Fibroblast of skin of abdomen (primary cell): Measurements from ENCODE around the gene TSPAN18. TPM values are rescaled to one million over a fixed set of nuclear protein-coding genes. Genes with fewer than 3 reads are reported as not detected.

Experiments
- DNase-seq: peaks from one replicate; pipeline ENCODE4 v3.0.0-alpha.2; 2013
- polyA plus RNA-seq, 2 experiments: library from polyadenylated mRNA; unstranded; fragments of 120-200 nt; gene quantifications; one replicate each; pipeline ENCODE4 v1.2.1, GENCODE V29; 2013; ENCODE audit not compliant: insufficient read length in 2 of 2

Gene TSPAN18, protein sequence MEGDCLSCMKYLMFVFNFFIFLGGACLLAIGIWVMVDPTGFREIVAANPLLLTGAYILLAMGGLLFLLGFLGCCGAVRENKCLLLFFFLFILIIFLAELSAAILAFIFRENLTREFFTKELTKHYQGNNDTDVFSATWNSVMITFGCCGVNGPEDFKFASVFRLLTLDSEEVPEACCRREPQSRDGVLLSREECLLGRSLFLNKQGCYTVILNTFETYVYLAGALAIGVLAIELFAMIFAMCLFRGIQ
- polyA plus RNA-seq (2013, experiment 1 of 2; ENCODE audit: insufficient read length), result 112 TPM
- polyA plus RNA-seq (2013, experiment 2 of 2; ENCODE audit: insufficient read length), result 110 TPM

DNA sequence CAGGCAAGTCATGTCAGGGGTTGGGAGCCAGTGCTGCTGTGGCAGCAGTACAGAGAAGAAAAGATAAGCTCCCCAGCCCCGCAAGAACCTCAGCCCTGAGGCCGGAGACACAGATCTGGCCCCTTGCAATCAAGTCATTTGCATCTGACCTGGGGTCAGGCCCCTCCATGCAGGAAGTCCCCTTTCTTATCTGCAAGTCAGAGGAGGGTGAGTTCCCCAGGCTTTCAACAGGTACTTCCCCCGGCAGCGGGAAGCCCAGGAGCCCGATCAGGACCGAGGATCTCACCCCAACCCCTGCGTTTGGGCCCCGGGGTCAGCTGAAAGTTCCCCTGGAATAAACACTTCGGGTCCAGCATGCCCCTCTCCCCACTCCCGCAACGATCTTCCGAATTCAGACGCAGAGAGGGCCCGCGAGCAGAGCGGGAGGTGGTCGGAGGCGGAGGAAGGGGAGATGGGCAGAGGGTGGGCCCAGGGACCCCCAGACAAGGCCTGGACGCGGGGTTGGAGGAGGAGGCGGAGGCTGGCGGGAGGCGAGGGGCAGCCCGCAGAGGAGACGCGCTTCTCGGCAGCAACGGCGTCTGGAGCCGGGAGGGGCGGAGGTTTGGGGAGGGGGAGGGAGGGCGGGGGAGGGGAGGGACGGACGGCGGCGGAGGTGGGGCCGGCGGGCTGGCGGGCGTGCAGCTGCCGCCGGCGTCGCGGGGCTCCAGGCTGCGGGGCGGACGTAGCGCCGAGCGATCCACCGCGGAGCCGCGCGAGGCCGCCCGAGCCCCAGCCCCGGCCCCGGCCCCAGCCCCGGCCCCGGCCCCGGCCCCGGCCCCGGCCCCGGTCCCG lies at the start of gene TSPAN18:
TSPAN18 (plus strand) TSS at position 680 of the 831 bp plus-strand sequence. CDS start 179,455 bp downstream, outside the sequence.
- DNase-seq, result peak; percentile 39

DNA sequence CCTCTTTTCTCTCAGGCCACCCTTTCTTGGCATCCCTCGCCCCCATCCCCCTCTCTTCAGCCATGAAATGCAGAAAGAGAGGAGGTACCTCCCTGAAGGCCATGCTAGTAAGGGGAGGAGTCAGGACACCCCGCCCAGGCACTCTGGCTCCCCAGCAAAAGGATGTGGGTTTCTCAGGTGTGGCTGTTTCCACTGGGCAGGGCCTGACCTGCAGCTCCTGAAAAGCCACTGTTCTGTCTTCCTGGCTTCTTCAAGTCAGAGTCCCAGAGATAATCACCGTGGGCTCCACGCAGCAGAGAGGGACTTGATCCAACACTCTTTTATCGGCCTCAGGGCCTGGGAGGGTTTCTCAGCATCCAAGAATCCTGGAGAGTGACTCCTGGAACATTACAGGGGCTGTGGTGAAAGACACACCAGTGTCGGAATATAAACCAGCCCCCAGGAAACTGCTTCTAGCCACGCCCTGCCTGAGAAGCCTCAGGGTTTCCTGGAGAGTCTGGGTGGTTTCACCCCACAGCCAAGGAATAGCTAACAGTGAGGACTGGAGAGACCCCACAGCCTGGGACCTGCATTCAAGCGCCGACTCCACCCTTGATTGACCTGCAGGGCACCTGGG lies 45.7 kb upstream of the TSPAN18 start:
- no peak for DNase-seq

- no peak for DNase-seq
Observed at GRCh38 chr11:44681698-44682097, 45.1 kb upstream of the TSPAN18 start.

GRCh38 chr11:44684859-44685281 lies 41.9 kb upstream of the TSPAN18 start:
- DNase-seq, result no peak

- DNase-seq, result no peak
Observed at GRCh38 chr11:44687388-44687787, 39.4 kb upstream of the TSPAN18 start.

DNA sequence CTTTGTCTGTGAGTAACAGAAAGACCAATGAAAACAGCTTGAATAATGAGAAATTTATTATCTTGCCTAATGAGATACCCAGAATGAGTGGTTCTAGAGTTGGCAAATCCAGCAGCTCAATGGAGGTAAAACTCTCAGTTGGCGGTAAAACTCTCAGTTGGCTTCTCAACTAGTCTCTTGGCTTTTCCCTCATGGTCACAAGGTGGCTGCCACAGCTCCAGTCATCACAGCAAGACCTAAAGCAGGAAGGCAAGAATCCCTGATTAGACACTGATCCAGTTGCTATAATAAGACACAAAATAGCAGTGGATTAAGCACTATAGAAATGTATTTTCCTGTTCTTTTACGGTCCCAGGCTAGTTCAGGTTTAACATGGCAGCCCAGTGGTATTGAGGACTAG lies 37.5 kb upstream of the TSPAN18 start:
- no peak for DNase-seq

- no peak for DNase-seq
Observed at GRCh38 chr11:44690651-44691050, 36.1 kb upstream of the TSPAN18 start.

DNA sequence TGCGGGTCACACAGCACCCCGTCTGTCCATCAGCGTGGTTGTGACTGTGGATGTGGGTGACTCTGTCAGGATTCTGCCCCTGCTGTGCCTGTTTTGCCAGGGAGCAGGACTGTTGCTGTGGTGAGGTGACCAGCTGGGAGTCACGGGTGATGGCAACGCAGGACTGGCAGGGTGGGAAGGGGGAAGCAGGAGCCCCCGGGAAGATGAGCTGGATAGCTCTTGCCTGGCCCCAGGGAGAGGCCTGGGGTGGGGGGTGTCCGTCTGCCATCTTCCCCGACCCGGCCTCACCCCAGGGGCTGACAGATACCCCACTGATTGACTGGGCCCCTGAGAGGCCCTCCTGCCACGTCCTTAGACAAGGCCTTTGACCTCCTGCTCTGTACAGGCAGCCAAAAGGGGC lies 34.3 kb upstream of the TSPAN18 start:
- no peak for DNase-seq

DNA sequence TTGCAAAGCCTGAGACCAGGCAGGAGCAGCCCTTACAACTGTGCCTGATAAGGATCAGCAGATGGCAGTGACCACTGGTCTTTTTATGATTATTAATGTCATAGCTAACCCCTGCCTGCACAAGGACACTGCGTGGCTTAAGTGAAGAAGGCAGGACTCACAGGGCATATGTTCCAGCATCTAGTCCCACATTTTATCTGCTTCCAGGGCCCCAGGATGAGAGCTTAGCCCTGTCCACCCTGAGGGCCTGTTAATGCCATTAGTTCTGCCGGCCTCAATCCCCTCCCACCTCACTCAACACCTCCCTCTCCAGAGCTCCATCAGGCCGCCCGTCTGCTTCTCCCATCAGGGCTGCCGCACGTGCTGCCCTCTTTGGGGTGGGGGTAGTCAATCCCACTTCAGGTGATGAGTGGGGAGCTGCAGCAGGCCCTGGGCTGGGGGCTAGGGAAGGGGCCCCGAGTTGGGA lies 33.1 kb upstream of the TSPAN18 start:
- DNase-seq, result no peak

DNA sequence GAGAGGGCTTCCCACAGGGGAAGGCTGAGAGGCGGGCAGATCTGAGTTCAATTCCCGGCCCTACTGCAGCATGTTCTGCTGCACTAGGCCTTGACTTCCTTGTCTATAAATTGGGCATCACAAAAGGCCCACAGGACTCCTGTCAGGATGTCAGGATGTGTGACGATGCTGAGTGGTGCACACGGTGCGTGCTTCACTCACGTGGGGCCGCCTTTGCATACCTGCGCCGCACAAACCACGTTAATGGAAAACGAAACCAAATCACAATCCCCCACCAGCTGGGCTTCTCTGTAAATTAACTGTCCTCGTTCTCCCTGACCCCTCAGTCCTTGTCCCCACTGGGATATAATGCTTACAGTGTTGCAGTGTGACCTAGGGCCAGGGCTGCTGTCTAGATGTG lies 32.3 kb upstream of the TSPAN18 start:
- no peak for DNase-seq

- DNase-seq, result no peak
Observed at GRCh38 chr11:44695169-44695833, 31.5 kb upstream of the TSPAN18 start.

- no peak for DNase-seq
Observed at GRCh38 chr11:44698252-44698912, 28.4 kb upstream of the TSPAN18 start.

DNA sequence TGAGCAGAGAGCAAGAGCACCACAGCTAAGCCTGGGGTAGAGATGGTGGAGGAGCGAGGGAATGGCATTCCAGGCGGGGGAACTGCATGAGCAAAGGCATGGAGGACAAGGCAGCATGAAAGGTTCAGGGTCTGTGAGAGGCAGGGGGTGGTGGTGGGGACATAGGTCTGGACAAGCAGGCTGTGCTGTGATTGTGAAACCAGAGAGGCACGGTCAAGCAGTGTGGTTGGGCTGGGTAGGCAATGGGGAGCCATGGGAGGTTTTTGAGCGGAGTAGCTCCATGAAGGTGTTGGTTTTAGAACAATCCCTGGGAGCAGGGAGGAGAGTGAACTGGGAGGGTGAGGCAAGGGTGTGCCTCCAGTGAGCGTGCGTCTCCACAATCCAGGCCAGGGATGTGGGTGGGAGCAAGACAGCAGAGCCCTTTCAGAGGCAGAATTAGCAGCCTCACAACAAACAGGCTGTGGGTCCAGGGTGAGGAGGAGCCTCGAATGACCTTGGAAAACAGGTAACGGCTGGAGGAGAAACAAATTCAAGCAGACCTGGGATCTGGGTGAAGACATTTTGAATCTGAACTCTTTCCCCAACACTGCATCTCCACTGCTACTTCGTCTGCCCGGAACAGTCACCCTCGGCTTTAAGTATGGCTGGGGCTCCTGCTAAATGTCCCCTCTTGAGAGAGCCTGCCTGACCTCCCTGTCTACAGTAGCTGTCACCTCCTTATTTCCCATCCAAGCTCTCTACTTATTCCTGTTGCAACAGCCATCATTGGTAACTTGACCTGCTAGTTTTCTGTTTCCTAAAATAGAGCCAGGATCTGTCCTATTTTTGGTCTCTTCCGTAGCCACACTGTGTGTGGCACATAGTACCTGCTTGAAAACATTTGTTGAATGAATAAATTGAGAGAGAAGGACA lies 27.0 kb upstream of the TSPAN18 start:
- DNase-seq, result no peak

DNA sequence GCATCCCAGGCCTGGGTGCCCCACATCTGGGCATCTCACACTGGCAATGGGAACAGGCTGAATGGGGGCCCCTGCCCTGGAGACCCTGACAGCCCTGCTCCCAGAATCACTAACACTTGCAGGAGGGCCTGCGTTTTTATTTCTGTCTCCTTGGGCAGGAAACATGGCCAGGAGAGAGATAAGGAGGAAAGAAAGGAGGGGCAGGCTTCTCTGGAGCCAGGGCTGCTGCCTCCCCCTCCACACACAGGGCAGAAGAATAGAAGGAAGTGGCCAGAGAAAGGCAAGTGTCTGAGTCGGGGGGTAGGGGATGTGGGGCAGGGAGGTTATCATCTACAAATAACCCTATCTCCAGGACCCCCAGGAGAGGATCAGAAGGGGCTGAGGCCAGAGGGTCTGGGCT lies 25.5 kb upstream of the TSPAN18 start:
- no peak for DNase-seq

GRCh38 chr11:44702889-44703288 lies 23.9 kb upstream of the TSPAN18 start:
- DNase-seq, result no peak

DNA sequence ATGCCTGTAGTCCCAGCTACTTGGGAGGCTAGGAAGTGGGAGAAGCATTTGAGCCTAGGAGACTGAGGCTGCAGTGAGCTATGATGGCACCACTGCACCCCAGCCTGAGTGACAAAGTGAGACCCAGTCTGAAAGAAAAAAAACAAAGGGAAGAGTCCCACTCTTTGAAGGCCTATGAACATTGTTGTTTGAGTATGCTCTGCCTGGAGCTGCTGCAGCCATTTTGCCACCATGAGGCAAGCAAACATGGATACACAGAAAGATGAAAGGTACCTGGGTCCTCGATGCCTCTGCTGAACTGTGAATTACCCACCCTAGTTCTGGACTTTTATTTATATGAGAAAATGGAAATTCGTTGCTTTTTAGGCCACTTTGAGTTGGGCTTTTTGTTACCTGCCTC lies 19.7 kb upstream of the TSPAN18 start:
- DNase-seq, result no peak

- DNase-seq, result no peak
Observed at GRCh38 chr11:44708009-44708408, 18.8 kb upstream of the TSPAN18 start.

DNA sequence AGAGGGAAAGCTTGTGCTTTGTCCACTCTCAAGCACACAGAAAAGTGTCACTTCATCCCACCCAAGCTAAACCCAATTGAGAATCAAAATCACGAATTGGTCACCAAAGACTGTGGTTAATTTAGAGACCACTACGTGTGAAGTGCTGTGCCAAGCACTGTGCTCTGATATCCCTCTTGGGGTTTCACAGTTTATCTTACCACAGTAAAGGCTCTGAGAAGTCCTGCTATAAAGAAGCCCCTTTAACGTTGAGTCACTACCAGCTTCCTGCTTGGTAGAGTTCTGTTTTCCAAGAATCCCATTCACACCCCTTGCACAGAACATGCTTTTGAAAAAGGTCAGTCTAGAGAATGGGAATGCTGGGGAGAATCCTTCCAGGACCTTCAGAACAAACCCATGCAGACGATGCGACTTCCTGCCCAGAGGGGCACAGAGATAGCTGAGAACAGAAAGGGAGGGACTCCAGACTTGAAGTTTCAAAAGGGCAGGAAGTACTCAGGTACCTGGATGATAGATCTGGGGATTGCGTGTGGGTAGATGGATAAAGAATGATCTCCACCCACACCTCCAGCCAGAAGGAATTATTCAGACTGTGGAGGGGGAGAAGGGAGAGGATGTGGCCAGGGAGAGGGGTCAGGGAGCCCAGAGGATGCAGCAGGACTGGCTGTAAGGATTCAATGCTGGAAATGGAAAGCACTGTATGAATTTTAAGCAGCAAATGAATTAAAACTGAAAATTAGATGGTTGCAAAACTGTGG lies 18.1 kb upstream of the TSPAN18 start:
- DNase-seq, result no peak

GRCh38 chr11:44709281-44709562 lies 17.5 kb upstream of the TSPAN18 start:
- DNase-seq, result no peak

DNA sequence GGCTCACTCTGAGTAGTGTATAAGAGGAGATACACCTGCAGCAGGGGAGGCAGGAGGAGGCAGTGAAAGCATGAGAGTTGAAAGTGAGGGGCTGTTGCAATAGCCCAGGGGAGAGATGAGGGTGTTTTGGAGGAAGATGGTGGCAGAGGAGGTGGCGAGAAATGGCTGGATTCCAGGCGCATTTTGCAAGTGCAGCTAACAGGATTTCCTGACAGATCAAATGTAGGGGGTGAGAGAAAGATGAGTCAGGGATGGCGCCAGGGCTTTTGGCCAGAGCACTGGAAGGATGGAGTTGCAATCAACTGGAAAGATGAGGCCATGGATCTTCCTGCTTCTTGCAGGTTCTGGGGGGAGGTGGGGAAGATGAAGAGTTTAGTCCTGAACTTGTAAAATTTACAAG lies 16.8 kb upstream of the TSPAN18 start:
- peak; percentile 54 for DNase-seq
